HepG2 (cell line): ENCODE measurements around the gene ATP6V0E1.

Source experiments
- CEBPB ChIP-seq: IDR thresholded peaks from 2 replicates; pipeline ENCODE4 v1.6.1; 2011; ENCODE audit warnings: low read depth, low read length, improper control_type of control experiment, borderline replicate concordance
- CENPX ChIP-seq: sonication (generic); formaldehyde crosslinking; IDR thresholded peaks from 2 replicates; pipeline ENCODE4 v1.9.0; 2021; ENCODE audit warnings: mild to moderate bottlenecking, missing genetic modification reagents, moderate library complexity
- EZH2 ChIP-seq: conservative IDR thresholded peaks from 2 replicates; pipeline ENCODE4 v1.6.1; 2012; ENCODE audit warnings: mild to moderate bottlenecking, low read depth, low read length, moderate library complexity
- NFYB ChIP-seq: sonication (generic); formaldehyde crosslinking; IDR thresholded peaks from 2 replicates; pipeline ENCODE4 v1.4.0; 2020; ENCODE audit warnings: missing genetic modification reagents
- POLR2AphosphoS5 ChIP-seq: IDR thresholded peaks from 2 replicates; pipeline ENCODE4 v1.6.1; 2012; ENCODE audit warnings: low read depth, low read length
- SIN3A ChIP-seq: IDR thresholded peaks from 2 replicates; pipeline ENCODE4 v1.6.1; 2011; ENCODE audit warnings: low read depth, mild to moderate bottlenecking, control low read depth, low read length, borderline replicate concordance
- SMAD3 ChIP-seq: sonication (generic); formaldehyde crosslinking; IDR thresholded peaks from 2 replicates; pipeline ENCODE4 v1.4.0; 2020; ENCODE audit warnings: missing genetic modification reagents
- ZNF382 ChIP-seq: sonication (generic); formaldehyde crosslinking; IDR thresholded peaks from 2 replicates; pipeline ENCODE4 v1.5.0; 2020; ENCODE audit warnings: missing genetic modification reagents, mild to moderate bottlenecking, borderline replicate concordance
- ZSCAN9 ChIP-seq: IDR thresholded peaks from 2 replicates; pipeline ENCODE4 v1.6.1; 2016; ENCODE audit warnings: borderline replicate concordance
- TF ChIP-seq, protein P1 (sequence below): IDR thresholded peaks from 2 replicates; pipeline ENCODE4 v1.6.1; 2016; ENCODE audit warnings: low read depth, control low read depth

DNA sequence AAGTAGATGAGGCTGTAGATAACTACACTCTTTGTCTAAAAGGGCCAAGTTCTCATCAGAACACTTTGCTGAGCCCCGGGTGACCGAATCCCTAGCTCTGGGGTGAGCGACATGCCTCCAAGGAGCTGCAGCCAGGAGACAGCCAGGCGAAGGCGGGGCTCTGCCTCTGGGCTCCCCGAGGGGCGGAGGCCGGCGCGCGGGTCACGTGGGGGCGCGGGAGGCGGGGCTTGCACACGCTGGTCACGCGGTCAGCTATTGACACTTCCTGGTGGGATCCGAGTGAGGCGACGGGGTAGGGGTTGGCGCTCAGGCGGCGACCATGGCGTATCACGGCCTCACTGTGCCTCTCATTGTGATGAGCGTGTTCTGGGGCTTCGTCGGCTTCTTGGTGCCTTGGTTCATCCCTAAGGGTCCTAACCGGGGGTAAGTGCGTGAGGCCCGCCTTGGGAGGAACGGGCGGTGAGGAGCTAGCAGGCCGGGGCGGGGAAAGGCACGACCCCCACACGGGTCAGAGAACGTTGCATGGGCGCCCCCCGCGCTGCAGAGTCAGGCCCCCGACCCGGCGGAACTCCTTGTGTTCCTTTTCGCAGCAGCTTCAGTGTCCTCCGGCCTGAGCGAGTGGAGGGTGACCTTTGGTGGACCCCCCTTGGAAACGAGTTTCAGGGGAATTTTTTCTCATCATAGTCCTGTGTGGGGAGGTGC, at the start of gene ATP6V0E1:
- TF ChIP-seq POLR2AphosphoS5, result peak; percentile 81
- no peak for TF ChIP-seq ZSCAN9 (CRISPR knock-in tag)
- TF ChIP-seq SMAD3 (CRISPR knock-in tag), result no peak
- TF ChIP-seq, protein P1, sequence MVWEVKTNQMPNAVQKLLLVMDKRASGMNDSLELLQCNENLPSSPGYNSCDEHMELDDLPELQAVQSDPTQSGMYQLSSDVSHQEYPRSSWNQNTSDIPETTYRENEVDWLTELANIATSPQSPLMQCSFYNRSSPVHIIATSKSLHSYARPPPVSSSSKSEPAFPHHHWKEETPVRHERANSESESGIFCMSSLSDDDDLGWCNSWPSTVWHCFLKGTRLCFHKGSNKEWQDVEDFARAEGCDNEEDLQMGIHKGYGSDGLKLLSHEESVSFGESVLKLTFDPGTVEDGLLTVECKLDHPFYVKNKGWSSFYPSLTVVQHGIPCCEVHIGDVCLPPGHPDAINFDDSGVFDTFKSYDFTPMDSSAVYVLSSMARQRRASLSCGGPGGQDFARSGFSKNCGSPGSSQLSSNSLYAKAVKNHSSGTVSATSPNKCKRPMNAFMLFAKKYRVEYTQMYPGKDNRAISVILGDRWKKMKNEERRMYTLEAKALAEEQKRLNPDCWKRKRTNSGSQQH (CRISPR knock-in tag), result peak; percentile 71
- no peak for TF ChIP-seq CENPX (CRISPR knock-in tag)
- TF ChIP-seq NFYB (CRISPR knock-in tag), result 0 out of 2 replicates have a peak, but pooled peaks have one; percentile 9
- no peak for TF ChIP-seq ZNF382 (CRISPR knock-in tag)
- peak; percentile 94 for TF ChIP-seq SIN3A
- TF ChIP-seq CEBPB, result no peak
- no peak for TF ChIP-seq EZH2
